HT1080 (cell line): ENCODE results near the gene RNF130. TPM values are rescaled to one million over a fixed set of nuclear protein-coding genes. Genes with fewer than 3 reads are reported as not detected.
"Not testable (repeated sequence)": the region's sequence is repeated elsewhere in the genome, so short reads cannot be mapped to it uniquely, and the experiment has no call there.

ENCODE experiments used
- DNase-seq: peaks from one replicate; pipeline ENCODE4 v3.0.0-alpha.2; 2015; ENCODE audit warnings: low read depth
- total RNA-seq: library from RNA; depleted of rRNA; stranded (reverse); fragments of >200 nt; shearing (Covaris generic); gene quantifications from 2 replicates; pipeline ENCODE4 v1.2.3, GENCODE V29; 2014

Gene RNF130
- total RNA-seq, 1 experiment from 2014 or later = 43.4 TPM

DNA sequence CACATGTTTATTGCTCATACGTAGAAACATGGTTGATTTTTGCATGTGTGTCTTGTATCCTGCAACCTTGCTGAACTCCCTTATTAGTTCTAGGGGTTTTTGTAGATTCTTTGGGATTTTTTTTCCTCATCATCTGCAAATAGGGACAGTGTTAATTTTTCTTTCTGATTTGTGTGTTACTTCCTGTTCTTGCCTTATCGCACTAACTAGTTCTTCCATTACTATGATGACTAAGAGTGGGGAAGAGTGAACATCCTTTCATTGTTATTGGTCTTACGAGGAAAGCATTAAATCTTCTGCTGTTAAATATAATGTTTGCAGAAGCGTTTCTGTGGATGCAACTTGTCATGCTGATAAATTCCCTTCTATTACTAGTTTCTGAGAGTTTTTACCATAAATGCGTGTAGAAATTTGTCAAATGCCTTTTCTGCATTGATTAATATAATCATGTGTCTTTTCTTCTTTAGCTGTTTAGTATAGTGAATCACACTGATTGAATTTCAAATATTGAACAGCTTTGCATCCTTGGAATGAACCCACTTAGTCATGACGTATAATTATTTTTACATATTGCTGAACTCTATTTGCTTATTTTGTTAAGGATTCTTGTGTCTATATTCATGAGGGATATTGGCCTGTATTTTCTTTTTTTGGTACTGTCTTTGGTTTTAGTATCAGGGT lies 32.1 kb upstream of the RNF130 start:
- no peak for DNase-seq

DNA sequence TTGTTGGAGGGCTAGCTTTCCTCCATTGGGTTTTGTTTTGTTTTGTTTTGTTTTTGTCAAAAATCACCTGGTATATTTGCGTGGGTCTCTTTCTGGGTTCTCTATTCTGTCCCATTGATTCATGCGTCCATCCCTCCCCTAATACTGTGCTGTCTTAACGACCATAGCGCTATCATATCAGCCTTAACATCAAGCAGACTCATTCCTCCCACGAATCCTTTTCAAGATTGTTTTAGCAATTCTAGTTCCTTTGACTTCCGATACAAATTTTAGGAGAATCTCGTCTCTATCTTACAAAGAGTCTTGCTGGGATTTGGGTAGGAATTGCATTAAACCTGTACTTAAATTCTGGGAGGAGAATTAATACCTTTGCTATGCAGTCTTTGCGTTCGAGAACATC lies 31.1 kb upstream of the RNF130 start:
- DNase-seq = no peak

DNA sequence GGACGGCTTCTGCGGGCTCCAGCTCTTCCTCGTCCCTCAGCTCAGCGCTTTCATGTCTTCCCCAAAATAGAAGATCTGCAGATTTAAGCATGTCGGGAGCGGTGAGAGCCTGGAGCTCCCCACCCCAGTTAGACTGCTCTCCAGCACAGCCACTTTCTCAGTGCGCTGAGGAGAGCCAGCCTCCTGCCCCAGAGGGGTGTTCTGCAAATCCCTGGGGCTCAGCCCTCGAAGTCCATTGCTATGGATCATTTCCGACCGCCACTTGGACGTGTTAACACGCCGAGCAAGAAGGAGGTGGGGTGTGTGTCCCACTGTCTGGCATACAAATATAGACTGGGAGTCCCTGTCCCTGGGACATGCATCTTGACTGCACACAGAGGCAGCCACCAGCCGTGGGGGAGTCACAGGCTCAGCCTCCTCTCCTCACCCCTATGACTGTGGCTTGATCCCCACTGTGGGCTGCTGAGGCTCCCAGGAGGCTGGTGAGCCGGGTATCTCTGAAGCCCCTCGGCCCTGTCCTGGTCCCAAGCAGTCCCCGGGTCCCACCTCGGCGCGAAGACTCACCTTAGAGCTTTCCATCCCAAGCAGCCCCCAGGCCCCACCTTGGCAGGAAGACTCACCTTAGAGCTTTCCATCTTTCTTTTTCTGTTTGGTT lies 30.0 kb upstream of the RNF130 start:
- DNase-seq = no peak

DNA sequence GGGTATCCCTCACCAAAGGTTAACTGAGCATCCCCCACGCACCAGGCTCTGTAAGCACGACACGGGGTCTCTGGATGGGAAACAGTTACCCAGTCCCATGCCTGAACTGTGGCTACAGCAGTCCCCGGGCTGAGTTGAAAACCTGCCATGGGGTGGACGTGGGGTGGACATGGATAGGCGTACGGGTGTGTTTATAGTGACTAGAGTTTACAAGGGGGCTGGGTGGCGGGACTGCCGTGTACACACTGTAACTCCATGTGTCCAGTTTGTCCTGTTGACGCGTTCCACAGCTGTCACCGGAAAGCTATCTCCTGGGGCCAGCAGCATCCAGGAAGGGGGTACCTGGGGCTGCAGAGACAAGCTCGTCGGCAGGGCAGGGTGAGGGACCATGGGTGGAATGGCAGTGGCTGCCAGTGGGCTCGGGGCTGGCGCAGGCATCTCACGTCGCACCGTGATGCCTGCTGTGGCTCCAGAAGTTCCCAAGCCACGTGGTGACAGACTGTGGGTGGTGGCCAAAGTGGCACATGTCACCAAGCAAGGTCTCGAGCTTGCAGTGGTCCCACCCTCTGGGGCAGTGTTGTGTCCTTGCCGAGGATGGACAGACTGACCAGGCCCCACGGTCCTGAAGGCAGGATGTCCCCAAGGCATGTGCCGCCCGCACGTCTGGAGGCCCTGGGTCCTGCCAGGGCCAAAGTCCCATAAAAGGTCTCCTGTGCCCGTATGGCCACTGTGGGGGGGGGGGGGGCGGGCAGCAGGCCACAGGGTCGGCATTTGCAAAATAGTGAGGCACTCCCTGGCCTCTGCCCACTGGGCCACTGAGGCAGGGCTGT lies 29.3 kb upstream of the RNF130 start:
- no peak for DNase-seq

DNA sequence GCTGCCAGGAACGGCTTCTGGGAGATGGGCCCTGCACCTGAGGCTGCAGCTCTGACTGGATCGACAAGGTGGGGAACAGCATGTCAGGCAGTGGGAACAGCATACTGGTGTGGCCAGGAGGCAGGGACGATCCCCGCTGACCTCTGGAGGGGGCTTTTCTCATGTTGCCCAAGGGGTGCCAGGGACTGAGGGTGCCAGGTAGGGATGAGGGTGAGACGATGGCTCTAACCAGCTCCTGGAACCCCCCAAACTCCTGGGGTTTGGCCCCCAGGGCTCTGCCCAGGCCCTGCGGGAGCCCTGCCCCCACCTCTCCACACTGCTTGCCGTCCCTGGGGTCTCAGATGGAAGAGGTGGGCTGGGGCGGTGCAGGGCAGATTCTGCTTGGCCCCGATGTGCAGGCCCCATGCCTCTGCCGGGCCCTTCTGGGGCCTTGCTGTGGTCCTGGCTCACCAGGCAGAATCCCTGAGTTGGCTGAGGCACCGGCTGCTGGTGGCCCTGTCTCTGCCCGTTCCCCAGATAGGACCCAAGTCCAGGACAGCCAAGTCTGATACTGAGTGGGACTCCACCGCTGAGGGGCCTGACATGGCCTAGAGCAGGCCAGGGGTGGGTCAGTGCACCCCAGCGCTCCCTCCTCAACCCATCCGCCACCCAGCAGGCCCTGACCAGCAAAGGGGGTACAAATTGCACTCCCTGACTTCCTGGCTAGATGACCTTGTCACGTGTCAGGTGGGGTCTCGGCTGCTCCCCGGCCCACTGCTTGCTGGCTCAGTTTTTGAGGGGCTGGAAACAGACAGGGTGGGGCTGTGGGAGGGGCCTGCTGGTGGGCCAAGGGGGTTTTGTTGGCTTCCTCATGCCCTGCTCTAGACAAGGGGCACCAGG lies 28.4 kb upstream of the RNF130 start:
- no peak for DNase-seq

DNA sequence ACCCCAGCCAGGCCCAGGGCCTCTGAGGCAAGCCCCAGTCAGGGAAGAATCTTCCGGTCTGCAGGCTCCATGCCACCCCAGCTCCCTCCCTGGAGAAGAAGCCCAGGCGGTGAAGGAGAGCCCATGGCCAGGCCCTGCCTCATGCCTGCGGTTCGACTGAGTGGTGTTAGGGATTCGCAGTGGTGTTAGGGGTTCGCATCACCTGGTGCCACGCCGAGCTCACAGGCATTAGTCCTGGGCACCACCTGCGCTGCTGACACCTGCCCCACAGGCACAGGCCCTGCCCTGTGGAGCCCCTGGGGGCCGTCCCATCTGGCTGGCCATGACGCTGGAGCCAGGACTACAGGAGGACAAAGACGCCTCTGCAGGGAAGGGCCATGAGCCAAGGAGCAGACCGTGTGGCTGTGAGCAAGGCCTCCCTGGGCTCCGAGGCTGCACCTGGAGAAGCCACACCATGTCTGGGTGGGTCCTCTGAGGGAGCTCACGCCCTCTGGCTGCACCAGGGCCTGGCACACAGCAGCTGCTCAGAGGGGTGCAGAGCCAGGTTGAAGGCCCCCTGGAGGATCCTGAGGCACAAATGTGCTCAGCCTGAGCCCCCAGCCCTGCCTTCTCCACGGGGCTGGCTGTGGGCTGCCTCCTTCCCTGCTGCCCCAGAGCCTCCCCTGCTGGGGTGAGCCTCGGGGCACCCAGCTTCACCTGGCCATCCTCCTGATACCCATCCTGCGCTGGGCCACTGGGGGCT lies 27.6 kb upstream of the RNF130 start:
- DNase-seq = no peak

DNA sequence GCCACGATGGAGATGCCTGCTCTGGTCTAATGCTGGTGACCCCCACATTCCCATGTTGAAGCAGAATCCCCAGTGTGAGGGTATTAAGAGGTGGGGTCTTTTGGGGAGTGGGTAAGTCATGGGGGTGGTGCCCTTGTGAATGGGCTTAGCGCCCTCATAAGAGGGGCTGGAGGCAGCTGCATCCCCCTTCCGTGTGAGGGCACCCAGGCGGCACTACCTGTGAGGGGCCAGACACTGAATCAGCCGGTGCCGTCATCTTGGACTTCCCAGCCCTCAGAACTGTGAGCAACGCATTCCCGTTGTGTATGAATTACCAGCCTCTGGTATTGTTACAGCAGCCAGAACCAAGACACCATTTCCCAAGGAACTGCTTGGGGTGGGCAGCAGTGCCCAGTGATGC lies 27.0 kb upstream of the RNF130 start:
- no peak for DNase-seq

DNA sequence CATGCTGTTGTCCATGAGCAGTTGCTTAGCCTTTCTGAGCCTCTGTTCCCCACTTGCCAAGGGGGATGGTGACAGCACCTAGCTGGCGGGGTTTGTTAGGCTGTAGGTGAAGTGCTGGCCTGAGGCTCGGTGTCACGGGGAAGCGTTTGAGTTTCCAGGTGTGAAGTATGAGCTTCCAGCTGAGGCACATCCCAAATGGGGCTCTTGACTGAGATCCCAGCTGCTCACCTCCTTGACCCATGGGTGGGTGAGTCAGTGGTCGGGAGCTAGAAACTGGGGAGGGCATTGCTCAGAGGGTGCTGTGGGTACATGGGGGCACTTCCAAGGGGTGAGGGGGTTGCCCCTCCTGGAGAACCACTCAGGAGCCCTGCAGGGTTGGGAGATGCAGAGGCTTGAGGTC lies 26.4 kb upstream of the RNF130 start:
- DNase-seq = no peak

DNA sequence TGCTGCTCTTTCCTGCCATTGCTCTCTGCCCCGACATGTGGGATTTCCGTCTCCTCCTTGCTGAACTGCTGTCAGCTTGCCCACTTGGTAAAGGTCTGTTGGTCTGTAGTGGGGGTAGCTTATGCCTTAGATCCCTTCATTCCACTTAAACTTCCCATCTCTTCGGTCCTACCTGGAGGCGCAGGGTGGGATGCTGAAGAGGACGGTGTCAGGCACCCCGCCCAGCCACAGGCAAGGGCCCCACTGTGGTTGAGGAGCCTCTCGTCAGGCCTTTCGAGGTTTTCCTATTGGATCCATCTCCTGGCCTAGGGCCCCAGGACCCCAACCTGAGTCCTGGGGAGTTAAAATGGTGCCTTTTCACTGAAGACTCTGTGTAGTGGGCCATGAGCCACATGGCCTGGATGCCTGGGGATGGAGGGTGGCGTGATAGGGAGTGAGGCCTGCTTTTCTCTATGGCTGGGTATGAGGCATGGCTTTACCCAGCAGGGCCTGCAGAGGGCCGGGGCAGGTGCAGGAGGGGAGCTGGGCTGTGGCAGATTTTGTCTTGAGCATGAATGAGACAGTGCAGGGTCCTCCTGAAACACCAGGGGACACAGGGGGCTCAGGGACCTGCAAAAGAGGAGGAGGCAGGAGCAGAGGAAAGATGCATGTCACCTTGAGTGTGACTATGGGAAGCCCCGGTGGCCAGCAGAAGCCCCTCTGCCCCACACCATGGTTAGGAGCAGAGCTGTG lies 25.8 kb upstream of the RNF130 start:
- no peak for DNase-seq

DNA sequence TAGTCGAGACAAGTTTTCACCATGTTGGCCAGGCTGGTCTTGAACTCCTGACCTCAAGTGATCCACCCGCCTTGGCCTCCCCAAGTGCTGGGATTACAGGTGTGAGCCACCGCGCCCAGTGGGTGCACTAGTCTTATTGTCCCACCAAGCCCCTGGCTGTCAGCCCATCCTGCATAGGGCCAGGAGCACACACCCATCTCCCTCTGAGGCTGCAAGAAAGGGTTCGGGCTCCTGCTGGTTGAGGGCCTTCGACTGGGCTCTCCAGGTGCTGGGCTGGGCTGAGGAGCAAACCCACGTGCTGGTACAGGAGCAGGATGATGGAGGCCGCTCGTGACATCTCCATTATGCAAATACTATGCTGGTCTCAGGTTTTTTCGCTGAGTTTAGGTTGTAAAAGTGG lies 25.1 kb upstream of the RNF130 start:
- DNase-seq = no peak

DNA sequence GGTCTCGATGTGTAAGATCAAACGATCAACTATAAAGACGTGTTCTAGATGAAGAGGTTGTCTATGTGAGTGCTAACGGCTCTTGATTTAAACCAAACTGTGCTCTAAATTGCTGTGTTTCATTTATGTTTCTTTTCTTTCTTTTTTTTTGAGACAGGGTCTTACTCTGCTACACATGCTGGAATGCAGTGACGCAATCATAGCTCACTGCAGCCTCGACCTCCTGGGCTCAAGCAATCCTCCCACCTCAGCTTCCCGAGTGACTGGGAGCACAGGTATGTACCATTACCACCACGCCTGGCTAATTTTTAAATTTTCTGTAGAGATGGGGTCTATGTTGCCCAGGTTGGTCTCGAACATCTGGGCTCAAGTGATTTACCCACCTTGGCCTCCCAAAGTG lies 24.0 kb upstream of the RNF130 start:
- DNase-seq = no peak

DNA sequence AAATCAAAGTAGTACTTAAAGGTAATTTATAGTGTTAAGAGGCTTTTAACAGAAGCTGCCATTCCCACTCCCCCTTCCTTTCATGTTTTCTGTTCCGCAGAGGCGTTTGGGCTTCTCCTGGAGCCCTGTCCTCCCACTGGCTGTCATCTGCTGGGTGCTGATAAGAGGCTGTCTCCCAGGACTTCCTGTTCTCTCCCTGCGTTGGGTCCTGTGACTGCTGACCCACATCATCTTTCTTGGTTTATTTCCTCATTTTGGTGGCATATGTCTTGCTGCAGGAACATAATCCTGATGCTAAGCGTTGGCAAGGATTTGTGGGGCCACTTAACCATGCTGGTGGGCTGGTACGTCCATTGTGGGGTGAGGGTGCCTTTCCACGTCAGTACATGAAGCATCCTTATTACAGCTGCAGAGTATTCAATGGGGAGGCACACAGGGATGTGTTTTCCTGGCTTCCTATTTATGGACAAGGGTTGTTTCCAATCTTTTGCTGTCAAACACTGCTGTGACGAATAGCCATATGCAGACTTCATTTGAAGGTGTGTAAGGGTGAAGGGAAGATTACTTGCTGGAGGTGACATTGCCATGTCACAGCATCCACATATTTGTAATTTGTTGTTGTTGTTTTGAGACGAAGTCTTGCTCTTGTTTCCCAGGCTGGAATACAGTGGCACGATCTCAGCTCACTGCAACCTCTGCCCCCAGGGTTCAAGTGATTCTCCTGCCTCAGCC lies 22.3 kb upstream of the RNF130 start:
- DNase-seq = no peak

DNA sequence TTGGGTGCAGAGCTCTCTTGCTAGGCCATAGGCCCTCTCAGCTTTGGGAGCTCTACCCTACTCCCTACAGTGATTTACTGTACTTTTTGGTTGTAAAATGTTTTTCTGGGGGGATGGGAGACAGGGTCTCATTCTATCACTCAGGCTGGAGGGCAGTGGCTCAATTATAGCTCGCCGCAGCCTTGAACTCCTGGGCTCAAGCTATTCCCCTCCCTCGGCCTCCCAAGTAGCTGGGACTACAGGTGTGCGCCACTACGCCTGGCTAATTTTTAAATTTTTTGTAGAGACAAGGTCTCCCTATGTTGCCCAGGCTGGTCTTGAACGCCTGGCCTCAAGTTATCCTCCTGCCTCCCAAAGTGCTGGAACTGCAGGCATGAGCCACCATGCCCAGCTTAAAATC lies 21.7 kb upstream of the RNF130 start:
- DNase-seq = no peak

DNA sequence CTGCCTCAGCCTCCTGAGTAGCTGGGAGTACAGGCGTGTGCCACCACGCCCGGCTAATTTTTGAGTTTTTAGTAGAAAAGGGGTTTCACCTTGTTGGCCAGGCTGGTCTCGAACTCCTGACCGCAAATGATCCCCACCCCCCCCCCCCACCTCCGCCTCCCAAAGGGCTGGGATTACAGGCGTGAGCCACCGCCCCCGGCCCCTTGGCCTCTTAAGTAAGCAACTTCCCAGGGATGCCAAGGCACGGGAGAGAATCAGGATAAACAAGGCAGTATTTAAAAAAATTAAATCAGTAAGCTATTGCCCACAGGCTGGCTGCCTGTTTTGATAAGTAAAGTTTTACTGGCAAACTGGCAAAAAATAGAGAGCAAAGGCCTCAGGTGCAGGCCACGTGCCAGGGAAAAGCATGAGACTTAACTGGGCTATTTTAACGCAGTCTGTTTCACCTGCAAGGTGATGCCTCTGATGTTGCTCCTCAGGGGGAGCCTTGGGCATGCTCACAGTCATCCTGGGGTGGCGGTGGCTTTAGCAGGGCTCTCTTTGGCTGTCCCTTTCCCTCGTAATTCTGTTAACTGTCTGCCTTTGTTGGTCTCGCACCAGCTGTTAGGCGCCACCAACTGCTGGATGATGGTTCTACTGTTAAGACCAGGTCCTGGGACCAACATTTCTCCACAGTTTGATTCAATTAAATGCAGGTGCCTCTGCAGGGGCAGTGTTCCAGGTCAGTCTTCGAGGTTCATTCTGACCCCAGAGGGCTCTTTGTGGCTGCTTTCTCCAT lies 19.4 kb upstream of the RNF130 start:
- no peak for DNase-seq

DNA sequence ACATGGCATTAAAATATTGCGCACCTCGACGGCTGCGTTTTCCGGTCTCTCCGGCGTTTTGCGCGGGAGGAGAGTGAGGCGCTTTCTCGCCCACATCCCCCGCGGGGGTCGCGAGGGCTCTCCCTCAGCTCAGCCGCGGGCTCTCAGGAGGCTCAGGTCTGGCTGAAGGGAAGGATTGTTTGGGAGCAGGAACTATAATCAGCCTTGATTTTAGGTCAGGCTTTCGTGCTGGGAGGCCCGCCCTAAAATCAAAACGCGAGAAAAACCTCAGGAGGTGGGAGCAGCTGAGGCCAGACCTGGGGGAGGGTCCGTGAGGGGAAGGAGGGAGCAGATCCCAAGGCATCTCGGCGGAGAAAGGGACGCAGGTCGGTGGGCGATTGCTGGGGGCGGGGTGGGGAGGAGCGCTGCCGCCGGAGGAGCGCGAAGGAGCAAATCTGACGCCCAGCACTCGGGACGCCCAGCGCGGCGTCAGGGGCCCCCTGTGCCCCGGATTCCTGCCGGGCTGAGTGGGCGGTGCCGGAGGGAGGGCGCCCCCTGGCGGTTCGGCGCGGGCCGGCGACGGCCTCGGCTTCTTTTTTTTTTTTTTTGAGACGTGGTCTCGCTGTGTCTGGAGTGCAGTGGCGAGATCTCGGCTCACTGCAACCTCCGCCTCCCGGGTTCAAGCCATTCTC lies 18.7 kb upstream of the RNF130 start:
- DNase-seq = peak; percentile 54

DNA sequence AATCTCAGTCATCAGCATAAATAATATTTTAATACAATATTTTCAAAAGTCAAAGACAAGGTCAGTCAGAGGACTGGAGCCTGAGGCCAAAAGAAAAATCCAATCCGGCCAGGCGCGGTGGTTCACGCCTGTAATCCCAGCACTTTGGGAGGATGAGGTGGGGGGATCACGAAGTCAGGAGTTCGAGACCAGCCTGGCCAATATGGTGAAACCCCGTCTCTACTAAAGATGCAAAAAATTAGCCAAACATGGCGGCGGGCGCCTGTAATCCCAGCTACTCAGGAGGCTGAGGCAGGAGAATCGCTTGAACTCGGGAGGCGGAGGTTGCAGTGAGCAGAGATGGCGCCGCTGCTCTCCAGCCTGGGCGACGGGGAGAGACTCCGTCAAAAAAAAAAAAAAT lies 18.1 kb upstream of the RNF130 start:
- not testable (repeated sequence) for DNase-seq

DNA sequence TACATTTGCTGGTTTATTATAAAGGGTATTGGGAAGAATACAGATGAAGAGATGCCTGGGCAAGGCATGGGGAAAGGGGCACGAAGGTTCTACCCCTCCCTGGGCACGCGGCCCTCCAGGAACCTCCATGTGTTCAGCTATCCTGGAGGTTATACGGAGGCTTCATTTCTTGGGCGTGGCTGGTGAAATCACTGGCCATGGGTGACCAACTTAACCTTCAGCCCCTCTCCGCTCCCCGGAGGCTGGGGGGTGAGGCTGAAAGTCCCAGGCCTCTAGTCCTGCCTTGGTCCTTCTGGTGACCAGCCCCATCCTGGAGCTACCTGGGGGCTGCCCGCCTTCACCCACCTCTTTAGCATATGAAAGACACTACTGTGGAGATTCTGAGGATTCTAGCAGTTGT lies 17.0 kb upstream of the RNF130 start:
- DNase-seq = no peak

DNA sequence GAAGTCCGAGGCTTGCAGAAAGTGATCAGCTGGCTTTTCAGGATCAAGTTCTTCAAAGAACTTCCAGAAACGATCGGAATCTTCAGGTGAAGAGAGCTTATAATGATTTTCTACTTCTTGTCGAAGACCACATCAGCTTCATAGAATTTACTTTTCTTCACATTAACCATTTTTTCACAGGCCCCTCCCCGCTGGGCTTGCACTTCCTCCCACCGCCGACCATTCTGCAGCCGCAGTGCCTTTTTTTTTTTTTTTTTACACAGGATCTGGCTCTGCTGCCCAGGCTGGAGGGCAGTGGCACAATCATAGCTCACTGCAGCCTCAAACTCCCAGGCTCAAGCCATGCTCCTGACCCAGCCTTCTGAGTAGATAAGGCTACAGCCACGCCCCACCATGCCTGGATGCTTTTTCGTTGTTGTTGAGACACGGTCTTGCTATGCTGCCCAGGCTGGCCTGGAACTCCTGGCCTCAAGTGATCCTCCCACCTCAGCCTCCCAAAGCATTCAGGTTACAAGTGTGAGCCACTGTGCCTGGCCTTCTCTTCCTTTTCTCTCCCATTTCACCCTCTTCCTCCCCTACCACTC lies 15.3 kb upstream of the RNF130 start:
- no peak for DNase-seq
